Lower lobe of right lung (tissue), 2 donors: ENCODE results near the gene PNMA8A. TPM values are rescaled to one million over a fixed set of nuclear protein-coding genes. Genes with fewer than 3 reads are reported as not detected.

Experiments
- ATAC-seq, 2 donors: fragments of 200-7000 bp; cut with Tn5 transposase; one replicate each; pipeline ENCODE4 v1.9.1; 2020 to 2022; ENCODE audit warnings: mild to moderate bottlenecking in 2 of 2, moderate library complexity in 2 of 2
- DNase-seq: peaks from one replicate; pipeline ENCODE4 v3.0.0-alpha.2; 2020
- H3K27ac ChIP-seq: fragments of 200-600 bp; one replicate; pipeline ENCODE4 v1.8.0; 2022
- H3K27me3 ChIP-seq: fragments of 200-600 bp; one replicate; pipeline ENCODE4 v1.8.0; 2022; ENCODE audit warnings: low read depth
- H3K36me3 ChIP-seq: fragments of 200-600 bp; one replicate; pipeline ENCODE4 v1.8.0; 2022; ENCODE audit warnings: mild to moderate bottlenecking
- H3K4me1 ChIP-seq: fragments of 200-600 bp; one replicate; pipeline ENCODE4 v1.8.0; 2022
- H3K4me3 ChIP-seq: fragments of 200-600 bp; one replicate; pipeline ENCODE4 v1.8.0; 2022; ENCODE audit warnings: mild to moderate bottlenecking
- H3K9me3 ChIP-seq: fragments of 200-600 bp; one replicate; pipeline ENCODE4 v1.8.0; 2022
- intact Hi-C: fragments of 100-400 bp; cut with DNase I; formaldehyde crosslinking; loops from one replicate; pipeline ENCODE4 v1.11.0; 2022
- total RNA-seq: library from RNA; stranded (reverse); fragmentation: NEBNext Ultra II Directional; extraction: Animal tissue kit (Norgen Biotek cat#: 25700); gene quantifications from one replicate; pipeline ENCODE4 v1.2.1, GENCODE V29; 2021
- TF ChIP-seq, protein P1 (sequence below): fragments of 200-600 bp; IDR thresholded peaks from one replicate; pipeline ENCODE4 v1.8.0; 2022; ENCODE audit warnings: antibody characterized with exemption, mild to moderate bottlenecking
- donor health status: DM: no; HTN: yes; CAD: no; lungs with severe emphysema.

Gene PNMA8A
- total RNA-seq, 1 donor from 2014 or later = 1.5 TPM

DNA sequence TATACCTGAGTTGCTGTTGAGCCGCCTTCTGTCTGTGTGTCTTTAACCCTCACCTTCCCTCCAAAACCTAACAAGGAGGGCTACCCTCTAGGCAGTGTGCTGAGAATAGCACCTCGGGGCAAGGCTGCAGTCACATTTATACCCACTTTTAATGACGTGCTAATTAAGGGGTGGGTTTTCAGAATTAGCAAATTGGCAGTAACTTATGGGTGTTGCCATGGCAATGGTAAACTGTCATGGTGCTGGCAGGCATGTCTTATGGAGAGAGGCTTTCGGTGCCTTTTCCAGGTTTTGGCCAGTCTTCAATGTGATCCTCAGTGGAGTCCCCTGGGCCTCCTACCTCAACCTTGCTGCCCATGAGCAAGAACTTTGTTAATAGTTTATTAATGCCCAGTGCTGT is 1.2 kb upstream of the PNMA8A start:
- DNase-seq (no peak), ATAC-seq (no peak)
- H3K4me1 ChIP-seq = peaks cover 14% of the 10 kb centered on the region
- no peaks in the 10 kb centered on the region for H3K9me3 ChIP-seq
- H3K4me3 ChIP-seq = no peak overlapping the region
- H3K27me3 ChIP-seq = peaks cover 27% of the 10 kb centered on the region
- TF ChIP-seq, protein P1, sequence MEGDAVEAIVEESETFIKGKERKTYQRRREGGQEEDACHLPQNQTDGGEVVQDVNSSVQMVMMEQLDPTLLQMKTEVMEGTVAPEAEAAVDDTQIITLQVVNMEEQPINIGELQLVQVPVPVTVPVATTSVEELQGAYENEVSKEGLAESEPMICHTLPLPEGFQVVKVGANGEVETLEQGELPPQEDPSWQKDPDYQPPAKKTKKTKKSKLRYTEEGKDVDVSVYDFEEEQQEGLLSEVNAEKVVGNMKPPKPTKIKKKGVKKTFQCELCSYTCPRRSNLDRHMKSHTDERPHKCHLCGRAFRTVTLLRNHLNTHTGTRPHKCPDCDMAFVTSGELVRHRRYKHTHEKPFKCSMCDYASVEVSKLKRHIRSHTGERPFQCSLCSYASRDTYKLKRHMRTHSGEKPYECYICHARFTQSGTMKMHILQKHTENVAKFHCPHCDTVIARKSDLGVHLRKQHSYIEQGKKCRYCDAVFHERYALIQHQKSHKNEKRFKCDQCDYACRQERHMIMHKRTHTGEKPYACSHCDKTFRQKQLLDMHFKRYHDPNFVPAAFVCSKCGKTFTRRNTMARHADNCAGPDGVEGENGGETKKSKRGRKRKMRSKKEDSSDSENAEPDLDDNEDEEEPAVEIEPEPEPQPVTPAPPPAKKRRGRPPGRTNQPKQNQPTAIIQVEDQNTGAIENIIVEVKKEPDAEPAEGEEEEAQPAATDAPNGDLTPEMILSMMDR = no peak
- H3K27ac ChIP-seq = no peak overlapping the region
- H3K36me3 ChIP-seq = no peaks in the 10 kb centered on the region
- intact Hi-C loops = no loop called here

DNA sequence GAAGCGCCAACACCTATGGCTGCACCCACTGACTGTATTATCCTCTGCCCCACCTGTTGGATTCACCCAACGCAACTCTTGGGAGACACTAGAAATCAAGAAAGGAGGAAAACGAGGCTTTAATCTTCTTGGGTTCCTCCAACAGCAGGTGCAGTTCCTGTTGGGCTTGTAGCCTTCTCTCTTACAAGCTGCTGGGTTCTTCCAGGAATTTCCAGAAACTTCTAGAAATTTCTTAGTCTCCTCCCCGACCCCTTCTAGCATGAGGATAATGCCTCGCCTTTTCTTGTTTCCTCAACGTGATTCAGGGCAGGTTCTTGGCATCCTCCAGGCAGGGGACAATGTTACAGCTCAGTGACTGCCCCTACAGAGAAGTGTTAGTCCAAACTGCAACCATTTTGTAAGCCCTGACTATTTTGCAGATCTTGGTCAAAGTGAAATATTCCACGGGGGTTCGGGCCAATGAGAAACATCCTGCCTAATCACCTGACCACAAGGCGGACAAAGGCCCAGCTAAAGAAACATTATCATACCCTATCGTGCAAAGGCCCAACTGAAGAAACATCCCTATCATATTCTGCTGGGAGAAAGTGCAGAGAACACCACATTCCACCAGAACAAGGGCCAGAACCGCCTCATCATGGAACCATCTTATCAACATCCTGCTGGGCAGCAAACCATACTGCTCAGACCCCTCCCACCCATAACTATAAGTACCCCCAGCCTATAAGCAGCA is 614 bp upstream of the PNMA8A start:
- Histone ChIP-seq H3K4me1 (peaks cover 14% of the 10 kb centered on the region), H3K4me3 (peak overlapping the region; percentile 37), H3K27me3 (peaks cover 27% of the 10 kb centered on the region), H3K36me3 (no peaks in the 10 kb centered on the region), H3K27ac (no peak overlapping the region), H3K9me3 (no peaks in the 10 kb centered on the region)
- TF ChIP-seq, protein P1 = no peak
- ATAC-seq (no peak), DNase-seq (no peak)
- intact Hi-C loops = no loop called here

DNA sequence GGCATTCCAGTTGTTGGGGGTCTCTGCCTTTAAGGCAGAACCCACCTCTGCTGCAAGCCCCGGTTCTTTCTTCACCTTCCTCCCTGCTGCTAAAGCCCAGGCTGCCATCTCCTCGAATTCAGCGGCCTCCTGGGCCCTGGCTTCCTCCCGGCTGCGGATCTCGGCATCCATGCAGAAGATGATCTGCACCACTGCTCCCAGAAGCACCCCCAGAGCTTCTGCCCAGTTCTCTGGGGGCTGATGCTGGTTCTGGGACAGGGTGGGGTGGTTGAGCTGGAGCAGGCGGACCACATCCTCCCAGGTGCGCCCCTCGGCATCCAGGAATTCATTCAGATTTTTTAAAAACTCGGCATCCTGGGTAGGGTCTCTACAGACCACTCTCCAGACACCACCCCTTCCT is 987 bp downstream of the PNMA8A start:
- Histone ChIP-seq H3K27me3 (peaks cover 27% of the 10 kb centered on the region), H3K9me3 (no peaks in the 10 kb centered on the region), H3K4me1 (peaks cover 14% of the 10 kb centered on the region), H3K36me3 (no peaks in the 10 kb centered on the region), H3K4me3 (no peak overlapping the region), H3K27ac (no peak overlapping the region)
- ATAC-seq (no peak), DNase-seq (no peak)
- intact Hi-C loops = no loop called here
- TF ChIP-seq, protein P1 = no peak

DNA sequence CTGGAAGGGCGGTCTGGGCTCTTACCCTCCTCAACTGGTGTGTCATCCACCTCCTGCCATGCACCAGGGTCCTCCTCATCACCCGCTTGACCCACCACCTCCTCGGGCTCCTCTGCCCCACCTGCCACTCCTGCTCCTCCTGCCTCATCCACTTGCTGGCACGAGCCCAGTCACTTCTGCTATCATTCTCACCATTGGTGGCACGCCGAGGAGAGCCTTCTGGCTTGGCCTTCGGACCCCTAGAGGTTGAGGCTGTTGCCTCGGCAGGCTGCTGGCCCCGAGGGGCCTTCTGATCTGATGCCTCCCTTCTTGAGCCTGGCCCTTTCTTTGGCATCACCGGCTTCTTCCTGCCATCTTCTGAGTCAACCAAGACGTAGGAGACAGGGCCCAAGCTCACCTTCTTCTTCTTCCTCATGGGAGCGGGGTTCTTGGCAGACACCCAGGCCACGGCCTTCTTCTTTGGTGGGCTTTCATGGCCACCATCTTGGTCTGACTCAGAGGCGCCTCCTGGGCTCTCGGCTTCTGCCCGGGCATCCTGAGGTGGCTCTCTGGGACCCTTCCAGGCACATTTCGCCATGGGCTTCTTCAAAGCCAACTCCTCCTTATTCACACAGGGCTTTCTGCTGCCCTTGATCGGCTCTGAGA is 1.7 kb downstream of the PNMA8A start:
- TF ChIP-seq, protein P1 = no peak
- Histone ChIP-seq H3K27me3 (peaks cover 26% of the 10 kb centered on the region), H3K27ac (no peak overlapping the region), H3K36me3 (no peaks in the 10 kb centered on the region), H3K4me3 (no peak overlapping the region), H3K4me1 (peaks cover 14% of the 10 kb centered on the region), H3K9me3 (no peaks in the 10 kb centered on the region)
- ATAC-seq (no peak), DNase-seq (no peak)
- intact Hi-C loops = no loop called here

DNA sequence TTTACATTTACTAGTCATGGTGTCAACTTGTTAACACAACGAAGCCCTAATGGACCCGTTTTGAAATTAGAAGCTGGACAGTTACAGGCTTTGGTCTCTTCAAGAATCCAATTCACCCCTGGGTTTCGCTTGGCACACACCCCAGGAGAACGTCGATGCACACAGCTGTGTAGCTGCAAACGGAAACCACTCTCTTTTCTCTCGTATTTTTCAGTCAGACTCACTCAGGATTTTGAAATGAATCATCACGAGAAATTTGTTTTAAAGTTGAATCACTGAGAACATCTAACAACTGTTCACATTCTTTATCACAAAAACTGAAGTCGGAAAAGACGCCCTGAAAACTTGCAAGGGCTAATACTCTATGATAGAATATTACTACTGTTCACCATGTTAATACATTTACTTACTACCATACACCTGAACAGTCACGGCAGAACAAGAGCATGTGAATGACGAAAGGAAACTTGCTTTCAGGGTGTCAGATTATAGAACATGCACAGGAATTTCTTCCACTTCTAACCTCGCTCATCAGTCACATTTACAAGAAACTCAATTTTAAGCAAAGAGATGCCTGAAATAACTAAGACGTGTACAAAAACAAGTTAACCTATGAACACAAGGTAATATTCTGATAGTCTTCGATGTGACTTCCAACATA is 4.7 kb downstream of the PNMA8A start:
- H3K36me3 ChIP-seq = no peaks in the 10 kb centered on the region
- H3K4me1 ChIP-seq = peaks cover 7% of the 10 kb centered on the region
- no peak overlapping the region for H3K27ac ChIP-seq
- intact Hi-C loops = no loop called here
- ATAC-seq (no peak), DNase-seq (no peak)
- TF ChIP-seq, protein P1 = no peak
- H3K4me3 ChIP-seq = no peak overlapping the region
- peaks cover 16% of the 10 kb centered on the region for H3K27me3 ChIP-seq
- no peaks in the 10 kb centered on the region for H3K9me3 ChIP-seq
